Hematopoietic multipotent progenitor cell treated with erythropoietin and hydrocortisone succinate and interleukin-3 and kit ligand, for 17 days (in vitro differentiated cells): ENCODE measurements around the gene CST9.

Experiments
- DNase-seq: peaks from one replicate; pipeline ENCODE4 v3.0.0-alpha.2; 2015; ENCODE audit warnings: low spot score

Gene CST9, protein sequence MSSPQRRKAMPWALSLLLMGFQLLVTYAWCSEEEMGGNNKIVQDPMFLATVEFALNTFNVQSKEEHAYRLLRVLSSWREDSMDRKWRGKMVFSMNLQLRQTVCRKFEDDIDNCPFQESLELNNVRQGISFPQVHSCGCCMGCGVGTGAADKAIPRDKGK

DNA sequence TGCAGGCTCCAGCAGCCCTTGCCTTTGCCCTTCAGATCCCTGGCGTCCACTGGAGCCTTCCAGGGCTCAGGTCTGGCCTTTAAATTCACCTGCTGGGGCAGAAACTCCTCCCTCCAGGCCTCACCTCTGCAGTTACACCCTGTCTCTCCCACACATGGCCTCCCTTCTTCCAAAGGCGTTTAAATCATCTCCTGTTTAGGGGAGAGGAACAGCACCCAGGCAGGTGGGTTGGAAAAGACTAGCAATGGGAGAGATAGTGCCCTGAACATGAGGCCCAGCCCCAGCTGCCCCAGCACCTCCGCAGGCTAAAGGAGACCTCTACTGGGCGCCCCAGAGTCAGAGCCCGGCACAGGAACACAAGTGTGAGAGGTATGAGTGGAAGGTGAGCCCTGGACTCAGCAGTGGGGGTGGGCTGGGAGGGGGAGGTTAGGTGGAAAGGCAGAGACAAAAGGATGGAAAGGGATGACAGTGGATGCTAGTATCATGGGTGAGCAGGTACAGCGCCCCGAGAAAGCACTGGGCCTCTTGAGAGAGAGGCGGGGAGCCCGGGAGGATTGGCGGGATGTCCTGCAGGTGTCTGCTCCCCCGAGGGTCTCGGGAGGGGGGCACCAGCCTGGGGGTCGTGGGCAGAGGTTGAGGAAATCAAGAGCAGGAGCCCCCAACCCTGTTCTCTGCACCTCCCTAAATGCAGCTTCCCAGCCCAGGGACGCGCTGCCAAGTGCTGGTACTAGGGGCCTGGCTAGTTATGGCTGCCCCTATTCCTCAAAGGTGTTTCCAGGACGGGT, at the start of gene CST9:
TSS of gene CST9 (minus strand) at position 51 of the 785 bp plus-strand sequence. CDS start 53 bp downstream, outside the sequence.
- no peak for DNase-seq

DNA sequence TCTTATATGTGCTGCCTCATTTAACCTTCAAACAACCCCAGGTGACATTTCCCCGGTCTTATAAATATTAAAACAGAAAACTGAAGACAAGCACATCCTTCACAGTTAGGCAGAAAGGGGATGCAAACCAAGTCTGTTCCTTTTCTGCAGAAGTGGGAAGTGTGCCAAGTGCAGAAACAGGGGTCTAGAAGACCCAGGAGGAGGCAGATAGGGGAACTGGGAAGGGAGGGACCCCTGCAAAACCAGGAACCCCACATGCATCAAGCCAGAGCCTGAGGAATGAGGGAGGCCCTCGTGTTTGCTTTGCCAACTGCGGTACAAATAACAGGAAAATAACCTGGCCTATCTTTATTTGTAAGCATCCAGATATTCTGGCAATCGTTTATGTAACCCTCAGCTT, 49.0 kb upstream of the CST9 start:
- no peak for DNase-seq

DNA sequence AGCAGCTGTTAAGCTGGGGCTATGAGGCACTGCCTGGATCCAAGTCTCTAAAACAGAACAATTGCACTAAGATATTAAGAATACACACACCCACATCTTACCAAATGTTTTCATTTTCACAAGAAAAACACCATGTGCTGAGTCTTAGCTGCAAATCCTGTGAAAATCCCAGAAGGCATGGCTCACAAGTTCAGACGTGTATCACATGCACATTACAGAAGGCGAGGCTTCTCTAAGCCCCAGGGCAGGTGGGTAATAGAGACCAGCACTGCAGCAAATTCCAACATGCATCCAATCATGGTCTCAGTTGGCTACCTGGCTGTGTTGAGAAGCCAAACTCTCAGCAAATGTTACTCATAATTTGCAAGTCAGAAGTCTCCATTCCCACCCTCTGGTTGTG, 48.3 kb upstream of the CST9 start:
- no peak for DNase-seq

DNA sequence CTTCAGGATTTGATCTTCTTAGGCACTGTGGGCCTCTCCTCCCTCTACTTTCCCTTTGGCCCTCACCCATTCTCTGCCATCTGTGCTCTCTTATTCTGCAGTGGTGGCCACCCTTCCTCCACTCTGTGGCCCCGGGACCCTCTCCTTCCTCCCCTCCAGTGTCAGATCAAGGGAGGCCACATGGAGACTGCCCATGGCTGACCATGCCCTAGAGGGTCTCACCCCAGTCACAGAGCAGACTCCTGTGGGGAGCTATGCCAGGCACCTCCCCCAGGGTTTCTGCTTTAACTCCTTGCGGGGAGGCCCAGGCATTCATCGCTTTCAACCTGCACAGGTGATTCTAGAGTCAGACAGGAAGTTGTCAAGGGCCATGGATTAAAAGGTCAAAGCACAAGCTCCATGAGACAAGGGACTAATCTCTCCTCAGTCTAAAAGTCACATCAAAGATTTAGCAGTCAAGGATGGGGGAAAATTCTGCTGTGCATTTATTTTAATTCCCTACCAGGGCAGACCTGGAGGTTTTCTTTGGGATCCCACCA, 47.8 kb upstream of the CST9 start:
- no peak for DNase-seq

DNA sequence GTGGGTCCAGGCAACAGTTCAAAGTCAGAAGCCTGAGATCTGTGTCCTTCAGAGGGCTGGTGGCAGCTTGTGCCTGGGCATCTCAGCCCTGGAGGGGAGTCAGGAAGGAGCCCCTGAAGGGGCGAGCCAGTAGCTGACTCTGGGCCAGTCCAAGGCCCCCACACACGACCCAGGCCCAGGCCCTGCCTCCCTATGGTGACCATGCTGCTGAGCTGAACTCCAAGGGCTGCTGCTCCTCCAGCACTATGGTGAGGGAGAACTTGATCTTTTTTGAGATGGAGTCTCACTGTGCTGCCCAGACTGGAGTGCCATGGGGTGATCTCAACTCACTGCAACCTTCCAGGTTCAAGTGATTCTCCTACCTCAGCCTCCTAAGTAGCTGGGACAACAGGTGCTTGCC, 47.2 kb upstream of the CST9 start:
- no peak for DNase-seq

DNA sequence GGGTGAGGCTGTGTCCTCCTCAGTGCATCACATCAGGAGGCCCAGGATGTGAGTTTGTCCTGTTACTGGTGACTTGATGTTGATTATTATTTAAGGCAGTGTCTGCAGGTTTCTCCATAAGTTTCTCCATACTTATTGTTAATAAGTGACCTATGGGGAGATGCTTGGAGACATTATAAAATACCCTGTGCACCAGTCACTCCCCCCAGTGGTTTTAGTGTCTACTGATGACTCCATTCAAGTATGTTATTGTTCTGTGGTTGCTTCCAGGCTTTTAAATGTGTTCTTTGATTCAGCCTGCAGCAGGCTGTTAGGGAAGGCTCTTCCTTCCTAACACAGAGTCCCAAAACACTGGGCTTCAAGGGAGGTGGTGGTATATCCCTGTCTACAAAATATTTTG, 46.7 kb upstream of the CST9 start:
- DNase-seq = no peak

DNA sequence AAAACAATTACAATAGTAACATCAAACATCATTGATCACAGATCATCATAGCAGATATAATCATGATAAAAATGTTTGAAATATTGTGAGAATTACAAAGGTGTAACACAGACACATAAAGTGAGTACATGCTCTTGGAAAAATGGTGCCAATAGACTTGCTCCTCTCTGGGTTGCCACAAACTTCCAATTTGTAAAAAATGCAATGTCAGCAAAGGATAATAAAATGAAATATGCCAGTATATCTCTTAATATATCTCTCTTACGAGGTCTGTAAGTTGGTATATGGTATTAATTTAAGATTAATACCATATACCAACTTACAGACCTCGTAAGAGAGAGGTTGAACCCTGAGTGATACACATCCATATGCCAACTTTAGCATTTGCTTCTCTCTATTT, 45.4 kb upstream of the CST9 start:
- DNase-seq = no peak

DNA sequence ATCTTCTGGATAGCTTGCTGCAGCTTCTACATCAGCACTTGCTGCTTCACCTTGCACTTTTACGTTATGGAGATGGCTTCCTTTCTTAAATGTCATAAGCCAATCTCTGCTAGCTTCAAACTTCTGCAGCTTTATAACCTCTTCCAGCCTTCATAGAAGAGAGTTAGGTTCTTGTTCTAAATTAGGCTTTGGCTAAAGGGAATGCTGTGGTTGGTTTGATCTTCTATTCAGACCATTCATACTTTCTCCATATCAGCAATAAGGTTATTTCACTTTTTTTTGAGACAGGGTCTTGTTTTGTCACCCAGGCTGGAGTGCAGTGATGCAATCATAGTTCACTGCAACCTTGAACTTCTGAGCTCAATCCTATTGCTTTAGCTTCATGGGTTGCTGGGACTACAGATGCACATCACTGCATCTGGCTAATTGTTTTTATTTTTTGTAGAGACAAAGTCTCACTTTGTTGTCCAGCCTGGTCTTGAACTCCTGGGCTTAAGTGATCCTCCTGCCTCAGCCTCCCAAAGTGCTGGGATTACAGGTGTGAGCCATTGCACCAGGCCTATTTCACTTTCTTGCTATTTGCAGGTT, 44.2 kb upstream of the CST9 start:
- DNase-seq = no peak

DNA sequence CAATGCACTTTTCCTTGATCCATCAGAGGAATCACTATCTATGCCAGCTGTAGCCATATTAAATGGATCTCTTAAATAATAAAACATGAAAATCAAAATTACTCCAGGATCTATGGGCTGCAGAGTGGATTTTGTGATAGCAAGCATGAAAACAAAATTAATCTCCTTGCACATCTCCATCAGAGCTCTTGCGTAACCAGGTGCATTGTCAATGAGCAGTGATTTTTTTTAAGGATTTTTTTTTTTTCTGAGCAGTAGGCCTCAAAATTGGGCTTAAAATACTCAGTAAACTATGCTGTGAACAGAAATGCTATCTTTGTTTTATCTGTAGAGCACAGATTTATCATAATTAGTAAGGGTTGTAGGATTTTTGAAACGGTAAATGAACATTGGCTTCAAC, 43.5 kb upstream of the CST9 start:
- DNase-seq = no peak

DNA sequence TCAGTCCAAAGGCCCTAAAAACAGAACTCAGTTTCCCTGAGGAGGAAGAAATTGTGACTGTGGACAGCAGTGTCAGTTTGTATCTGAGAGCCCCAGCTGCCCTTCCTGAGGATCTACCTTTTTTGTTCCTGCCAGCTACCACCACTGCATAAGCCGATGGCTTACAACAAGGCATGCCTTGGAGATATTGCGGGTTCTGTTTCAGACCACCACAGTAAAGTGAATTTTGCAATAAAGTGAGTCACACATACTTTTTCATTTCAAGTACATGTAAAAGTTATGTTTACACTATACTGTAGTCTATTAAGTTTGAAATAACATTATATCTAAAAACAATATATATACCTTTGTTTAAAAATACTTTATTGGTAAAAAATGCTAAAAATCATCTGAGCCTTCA, 41.6 kb upstream of the CST9 start:
- DNase-seq = no peak

DNA sequence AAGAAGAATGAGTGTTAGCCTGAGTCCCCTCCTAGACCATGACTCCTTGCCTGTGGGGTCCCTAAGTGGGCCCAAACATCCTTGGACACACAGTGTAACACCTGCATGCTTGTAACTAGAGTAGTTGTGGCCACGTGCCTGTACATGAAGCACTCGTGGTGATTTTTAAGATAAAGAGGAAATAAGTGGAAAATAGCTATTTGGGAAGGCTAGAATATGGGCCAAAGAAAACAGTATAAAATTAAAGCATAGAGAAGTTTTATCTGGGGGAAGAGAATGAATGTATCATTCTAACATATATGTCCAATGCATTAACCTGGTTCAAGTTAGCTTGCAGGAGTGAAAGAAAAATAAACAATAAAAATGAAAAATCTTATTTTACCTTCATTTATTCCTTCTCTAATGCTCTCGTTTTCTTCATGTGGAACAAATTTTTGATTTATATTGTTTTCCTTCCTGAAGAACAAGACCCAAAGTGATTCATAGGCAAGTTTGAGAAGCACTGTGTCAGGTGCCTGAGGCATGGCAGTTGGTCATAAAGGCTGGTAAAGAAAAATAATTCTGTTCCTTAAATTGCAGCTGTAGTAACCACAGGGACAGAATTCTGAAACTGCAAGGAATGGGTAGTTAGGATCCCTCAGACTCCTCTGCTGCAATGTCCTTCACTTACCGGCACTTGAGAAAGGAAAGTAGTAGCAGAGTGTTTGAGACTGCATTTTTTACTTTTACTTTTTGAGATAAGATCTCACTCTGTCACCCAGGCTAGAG, 40.6 kb upstream of the CST9 start:
- DNase-seq = no peak

DNA sequence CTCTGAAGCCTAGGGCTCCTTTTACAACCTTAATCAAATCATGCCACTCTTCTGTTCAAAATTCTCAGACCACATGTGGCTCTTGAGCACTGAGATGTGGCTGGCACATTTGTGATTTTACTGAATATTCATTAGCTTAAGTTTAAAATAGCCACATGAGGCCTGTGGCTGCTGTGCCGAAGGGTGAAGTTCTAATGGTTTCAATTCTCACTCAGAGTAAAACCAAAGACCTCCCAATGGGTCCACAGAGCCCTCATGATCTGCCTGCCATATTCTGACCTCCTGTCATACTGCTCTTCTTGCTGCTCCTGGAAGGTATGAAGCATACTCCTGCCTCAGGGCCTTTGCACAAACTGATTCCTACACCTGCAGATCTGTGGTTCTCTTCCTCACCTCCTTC, 39.9 kb upstream of the CST9 start:
- no peak for DNase-seq

DNA sequence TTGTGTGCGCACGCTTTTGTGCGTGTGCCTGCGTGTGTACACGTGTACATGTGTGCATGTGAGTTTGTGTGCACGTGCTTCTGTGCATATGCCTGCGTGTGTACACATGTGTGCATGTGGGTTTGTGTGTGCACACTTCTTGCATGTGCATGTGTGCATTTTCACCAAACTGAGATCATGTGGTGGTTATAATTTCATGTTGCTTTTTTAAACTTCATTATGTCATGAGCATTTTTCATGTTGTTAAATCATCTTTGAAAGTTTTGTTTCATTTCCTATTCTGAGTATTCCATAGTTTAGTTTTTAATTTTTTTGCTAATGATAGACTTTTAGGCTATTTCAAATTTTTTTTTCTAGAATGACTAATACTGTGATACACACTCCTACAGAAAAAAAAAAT, 38.4 kb upstream of the CST9 start:
- no peak for DNase-seq

DNA sequence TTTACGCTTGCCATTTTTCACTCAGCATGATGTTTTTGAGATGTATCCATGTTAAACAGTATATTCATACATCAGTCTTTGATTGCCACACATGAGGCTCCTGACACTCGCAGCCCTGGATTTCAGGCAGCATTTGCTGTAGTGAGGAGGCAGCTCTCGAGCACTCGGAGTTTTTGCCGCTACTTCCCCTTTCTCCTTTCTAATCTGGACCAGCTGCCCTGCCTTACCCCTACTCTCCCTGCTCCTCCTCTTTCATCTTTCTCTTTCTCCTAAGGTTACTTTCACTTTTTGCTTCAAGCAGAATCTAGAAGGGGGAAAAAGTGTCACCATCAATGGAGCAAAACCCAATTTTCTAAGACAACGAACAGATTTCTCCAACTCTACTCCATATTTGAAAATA, 37.9 kb upstream of the CST9 start:
- DNase-seq = no peak

DNA sequence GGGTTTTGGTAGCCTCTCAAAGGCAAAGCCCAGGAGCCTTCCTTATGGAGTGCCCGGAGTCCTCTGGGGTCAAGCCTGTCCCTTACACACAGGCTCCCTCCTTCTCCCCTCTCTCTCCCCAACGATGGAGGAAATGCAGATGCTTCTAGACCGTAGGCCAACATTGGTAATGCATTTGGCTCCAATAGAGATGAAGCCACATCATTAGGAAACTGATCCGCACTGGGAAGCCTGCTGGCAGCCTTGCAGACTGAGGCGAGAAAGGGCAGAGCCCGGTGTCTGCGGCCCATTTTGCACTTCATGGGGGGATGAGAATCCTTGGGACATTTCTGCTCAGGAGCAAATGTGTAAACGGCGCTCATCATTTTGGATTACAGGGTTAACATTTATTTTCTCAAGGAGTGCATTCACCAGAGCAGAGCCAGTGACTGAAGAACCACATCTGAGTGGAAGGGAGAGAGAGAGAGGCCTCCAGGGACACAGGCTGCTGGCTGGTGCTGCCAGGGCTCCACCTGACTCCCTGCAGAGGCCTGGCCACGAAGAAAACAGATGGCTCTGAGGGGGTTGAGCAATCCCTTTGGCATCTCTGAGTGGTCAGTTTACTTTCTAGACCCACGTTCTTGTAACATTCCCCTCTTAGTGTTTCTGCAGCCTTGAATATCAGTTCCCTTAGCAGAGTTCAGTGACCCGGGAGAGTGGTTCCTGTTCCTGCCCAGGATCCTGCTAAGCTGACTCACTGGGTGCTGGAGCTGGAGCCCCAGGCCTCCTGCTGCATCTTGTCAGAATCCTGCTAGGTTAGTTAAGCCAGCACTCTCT, 36.4 kb upstream of the CST9 start:
- DNase-seq = no peak

DNA sequence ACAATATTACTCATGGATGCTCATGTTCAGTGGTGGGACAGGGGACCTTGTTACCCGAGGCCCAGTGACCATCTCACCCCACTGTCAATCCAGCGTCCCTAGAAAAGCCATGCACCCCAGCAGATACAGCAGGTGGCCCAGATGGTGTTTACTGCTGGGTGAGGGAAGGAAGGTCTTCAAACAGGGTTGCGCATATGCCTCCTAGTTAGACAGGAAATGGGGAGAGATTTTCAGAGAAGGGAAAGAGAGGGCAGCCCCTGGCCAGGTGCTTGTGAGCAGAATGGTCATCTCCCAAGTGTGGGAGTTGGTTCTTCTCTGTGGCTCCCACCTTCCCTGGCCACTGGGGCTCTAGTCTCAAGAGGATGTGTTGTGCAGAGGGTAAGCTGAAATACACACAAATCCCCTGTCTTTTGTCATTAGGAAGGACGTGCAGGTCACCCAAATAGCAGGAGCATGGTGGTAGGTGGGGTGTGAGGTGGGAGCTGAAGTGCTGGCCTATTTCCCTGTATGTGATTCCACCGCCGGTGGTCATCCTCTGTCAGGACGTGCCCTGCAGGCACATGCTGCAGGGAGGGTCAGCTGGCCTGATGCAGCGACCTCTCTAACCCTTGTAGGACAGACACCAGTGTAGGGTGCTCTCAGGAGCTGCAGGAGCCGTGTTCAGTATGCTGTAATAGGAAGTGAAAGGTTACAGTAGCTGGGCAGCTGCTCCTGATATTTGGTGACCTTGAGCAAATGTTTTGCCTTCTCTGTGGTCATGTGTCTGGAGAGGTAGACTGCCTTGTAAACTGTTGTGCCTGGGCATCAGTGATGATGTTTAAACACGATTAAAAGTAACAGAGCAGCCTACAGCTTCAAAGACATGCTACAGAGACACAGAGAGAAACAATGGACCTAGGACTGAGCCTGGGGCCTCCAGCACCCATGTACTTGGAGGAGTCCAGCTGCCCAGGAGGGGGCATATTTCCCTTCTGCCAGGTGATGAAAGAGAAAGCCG, 35.3 kb upstream of the CST9 start:
- DNase-seq = no peak

DNA sequence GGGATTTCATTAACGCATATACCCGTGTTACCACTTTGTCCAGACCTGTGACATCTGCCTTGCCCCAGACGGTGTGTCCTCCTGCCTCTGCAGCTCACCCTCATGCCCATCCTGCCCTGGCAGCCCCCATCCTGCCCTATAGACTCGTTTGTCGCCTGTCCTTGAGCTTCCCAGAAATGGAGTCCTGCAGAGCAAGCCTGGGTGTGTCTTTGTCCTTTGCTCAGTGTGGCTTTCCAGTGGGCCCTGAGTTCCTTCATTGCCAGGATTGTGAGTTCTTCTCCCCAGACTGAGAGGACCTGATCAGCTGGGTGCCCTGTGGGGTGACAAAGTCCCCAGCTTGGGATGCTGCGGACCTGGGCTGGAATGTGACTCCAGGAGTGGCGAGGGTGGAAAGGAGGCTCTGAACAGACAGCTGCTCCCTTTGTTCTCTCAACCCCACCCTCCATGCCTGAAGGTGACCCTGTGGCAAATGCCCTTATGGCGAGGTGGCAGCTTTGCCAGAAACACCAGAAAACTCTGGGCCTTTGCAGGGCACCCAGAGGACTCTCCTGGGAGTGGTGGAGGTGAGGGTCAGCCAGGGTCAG, 34.4 kb upstream of the CST9 start:
- no peak for DNase-seq

DNA sequence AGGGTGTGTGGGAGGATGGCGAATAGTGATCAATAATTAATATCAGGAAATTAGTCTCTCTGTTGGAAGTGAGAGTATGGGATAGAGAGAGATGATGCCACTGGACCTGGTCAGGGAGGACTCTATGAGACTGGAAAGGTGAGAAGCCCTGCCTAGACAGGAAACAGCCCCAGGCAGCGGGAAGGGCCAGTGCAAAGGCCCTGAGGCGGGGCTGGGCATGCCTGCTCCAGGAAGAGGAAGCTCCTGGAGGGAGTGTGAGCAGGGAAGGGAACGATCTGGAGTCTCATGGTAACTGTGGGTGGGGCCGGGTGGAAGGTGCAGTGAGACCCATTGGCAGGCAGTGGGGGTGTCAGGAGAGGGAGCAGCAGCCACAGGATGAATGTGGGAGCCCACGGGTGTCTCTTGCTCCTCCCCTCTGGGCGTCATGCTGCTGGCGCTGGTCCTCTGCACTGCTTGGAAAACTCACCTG, 33.8 kb upstream of the CST9 start:
- no peak for DNase-seq

DNA sequence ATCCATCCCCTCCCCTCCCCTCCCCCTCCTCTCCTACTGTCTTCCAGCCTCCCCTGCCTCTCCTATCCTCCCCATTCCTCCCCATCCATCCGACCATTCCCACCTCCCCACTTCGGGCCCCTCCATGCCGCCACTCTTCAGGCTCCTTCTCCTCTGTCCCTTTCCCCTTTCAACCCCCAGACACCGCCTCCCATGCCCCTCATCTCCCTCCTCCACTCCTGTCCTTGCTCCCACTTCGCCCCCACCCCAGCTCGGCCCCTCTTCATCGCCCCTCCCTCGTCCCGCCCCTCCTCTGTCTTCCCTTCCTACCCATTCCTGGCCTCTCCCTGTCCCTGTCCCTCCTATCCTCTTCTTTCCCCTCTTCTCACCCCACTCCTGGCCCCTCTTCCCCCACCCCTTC, 32.6 kb upstream of the CST9 start:
- no peak for DNase-seq
